IMR-90 (cell line): ENCODE measurements around the gene ALDH3A2. TPM values are rescaled to one million over a fixed set of nuclear protein-coding genes. Genes with fewer than 3 reads are reported as not detected.

Source experiments
- ATAC-seq: fragments of 200-7000 bp; cut with Tn5 transposase; 2 replicates; pipeline ENCODE4 v1.9.1; 2020; ENCODE audit warnings: low read depth, mild to moderate bottlenecking, moderate library complexity
- BruUV-seq: library from RNA; stranded (reverse); fragments of 400-500 nt; replicated peaks from 2 replicates; lab custom pipeline; 2021; lab: Mats Ljungman, UMichigan
- CTCF ChIA-PET: fragments of 300-600 bp; formaldehyde crosslinking; extraction: SDS; loops from one replicate; lab custom pipeline; 2021; ENCODE audit warnings: antibody characterized with exemption; lab: Yijun Ruan, JAX
- POLR2A ChIA-PET: fragments of 300-600 bp; sonication (Branson Sonifier 250); formaldehyde crosslinking; loops from one replicate; lab custom pipeline; 2022; ENCODE audit warnings: antibody characterized with exemption; ENCODE audit not compliant: unreplicated experiment; lab: Charles Lee
- DNase-seq: peaks from one replicate; pipeline ENCODE4 v3.0.0; 2013
- H2AFZ ChIP-seq: replicated peaks from 2 replicates; pipeline ENCODE3; 2013; ENCODE audit warnings: low read length, mild to moderate bottlenecking; ENCODE audit not compliant: poor library complexity
- H2AK5ac ChIP-seq: 2 replicates; pipeline ENCODE4 v1.6.1; 2013; ENCODE audit warnings: low read depth, low read length, inconsistent platforms
- H2AK9ac ChIP-seq: replicated peaks from 2 replicates; pipeline ENCODE3; 2013; ENCODE audit warnings: mild to moderate bottlenecking, low read depth, low read length, moderate library complexity; ENCODE audit not compliant: poor library complexity
- H2BK120ac ChIP-seq: 2 replicates; pipeline ENCODE4 v1.6.1; 2013; ENCODE audit warnings: low read depth, low read length, inconsistent platforms
- H2BK15ac ChIP-seq: 3 replicates; pipeline ENCODE4 v1.6.1; 2013; ENCODE audit warnings: low read depth, low read length, inconsistent platforms
- H2BK20ac ChIP-seq: 2 replicates; pipeline ENCODE4 v1.6.1; 2013; ENCODE audit warnings: low read depth, mild to moderate bottlenecking, inconsistent platforms, low read length, moderate library complexity
- H2BK5ac ChIP-seq: 2 replicates; pipeline ENCODE4 v1.6.1; 2013; ENCODE audit warnings: mild to moderate bottlenecking, low read depth, low read length, inconsistent platforms; ENCODE audit not compliant: poor library complexity, severe bottlenecking
- H3K14ac ChIP-seq: replicated peaks from 2 replicates; pipeline ENCODE4 v1.6.1; 2013; ENCODE audit warnings: low read depth, low read length, inconsistent platforms
- H3K18ac ChIP-seq: 2 replicates; pipeline ENCODE4 v1.6.1; 2013; ENCODE audit warnings: low read depth, low read length, control low read depth
- H3K23ac ChIP-seq: 2 replicates; pipeline ENCODE4 v1.6.1; 2013; ENCODE audit warnings: low read depth, low read length, inconsistent platforms
- H3K27ac ChIP-seq: 2 replicates; pipeline ENCODE4 v1.5.1; 2013; ENCODE audit warnings: mild to moderate bottlenecking, control low read depth, low read length; ENCODE audit not compliant: insufficient read depth
- H3K27me3 ChIP-seq: 2 replicates; pipeline ENCODE4 v1.6.1; 2013; ENCODE audit warnings: low read length; ENCODE audit not compliant: control insufficient read depth, insufficient read depth
- H3K36me3 ChIP-seq: 2 replicates; pipeline ENCODE4 v1.6.1; 2013; ENCODE audit warnings: low read length, mixed read lengths; ENCODE audit not compliant: control insufficient read depth, insufficient read depth
- H3K4ac ChIP-seq: 2 replicates; pipeline ENCODE4 v1.6.1; 2013; ENCODE audit warnings: low read depth, low read length, inconsistent platforms
- H3K4me1 ChIP-seq: 2 replicates; pipeline ENCODE4 v1.6.1; 2013; ENCODE audit warnings: low read length, mixed read lengths; ENCODE audit not compliant: control insufficient read depth, insufficient read depth
- H3K4me2 ChIP-seq: 2 replicates; pipeline ENCODE4 v1.6.1; 2013; ENCODE audit warnings: low read depth, mild to moderate bottlenecking, control low read depth, low read length, moderate library complexity
- H3K4me3 ChIP-seq: 2 replicates; pipeline ENCODE4 v1.5.1; 2013; ENCODE audit warnings: low read depth, mild to moderate bottlenecking, control low read depth, low read length, moderate library complexity; ENCODE audit not compliant: insufficient read depth
- H3K56ac ChIP-seq: 2 replicates; pipeline ENCODE4 v1.6.1; 2013; ENCODE audit warnings: low read length, inconsistent platforms; ENCODE audit not compliant: insufficient read depth; ENCODE audit errors: extremely low read depth
- H3K79me1 ChIP-seq, 2 experiments: 2 replicates each; pipeline ENCODE4 v1.6.1; 2013; ENCODE audit warnings: low read length in 2 of 2, inconsistent platforms in 1 of 2, low read depth in 1 of 2
- H3K9ac ChIP-seq: 2 replicates; pipeline ENCODE4 v1.6.1; 2013; ENCODE audit warnings: low read depth, low read length, control low read depth
- H3K9me1 ChIP-seq: 2 replicates; pipeline ENCODE4 v1.6.1; 2013; ENCODE audit warnings: low read length, inconsistent platforms; ENCODE audit not compliant: insufficient read depth
- H3K9me3 ChIP-seq: 2 replicates; pipeline ENCODE4 v1.6.1; 2013; ENCODE audit warnings: low read length; ENCODE audit not compliant: control insufficient read depth, insufficient read depth
- H4K20me1 ChIP-seq: 2 replicates; pipeline ENCODE4 v1.6.1; 2013; ENCODE audit warnings: low read length, inconsistent platforms; ENCODE audit not compliant: insufficient read depth
- H4K5ac ChIP-seq: 2 replicates; pipeline ENCODE4 v1.6.1; 2013; ENCODE audit warnings: mild to moderate bottlenecking, low read depth, low read length, control low read depth
- H4K8ac ChIP-seq, 2 experiments: 2 replicates each; pipeline ENCODE4 v1.6.1; 2013; ENCODE audit warnings: low read depth in 2 of 2, low read length in 2 of 2, control low read depth in 1 of 2, inconsistent platforms in 1 of 2
- H4K91ac ChIP-seq: 2 replicates; pipeline ENCODE4 v1.6.1; 2013; ENCODE audit warnings: low read depth, low read length, inconsistent platforms; ENCODE audit not compliant: insufficient read depth
- BHLHE40 ChIP-seq: fragments of 150-350 bp; IDR thresholded peaks from 2 replicates; pipeline ENCODE4 v1.6.1; 2016; ENCODE audit warnings: mild to moderate bottlenecking, low read depth, low read length
- CEBPB ChIP-seq: IDR thresholded peaks from 2 replicates; pipeline ENCODE4 v1.6.1; 2012; ENCODE audit warnings: low read depth, low read length, improper control_type of control experiment
- CTCF ChIP-seq: conservative IDR thresholded peaks from 2 replicates; pipeline ENCODE4 v1.5.1; 2012; ENCODE audit warnings: mild to moderate bottlenecking, low read depth, low read length, improper control_type of control experiment
- ELK1 ChIP-seq: fragments of 150-350 bp; IDR thresholded peaks from 2 replicates; pipeline ENCODE4 v1.6.1; 2016; ENCODE audit warnings: low read depth, mild to moderate bottlenecking, low read length, moderate library complexity, borderline replicate concordance
- FOS ChIP-seq: fragments of 150-350 bp; IDR thresholded peaks from 2 replicates; pipeline ENCODE4 v1.6.1; 2016; ENCODE audit warnings: low read depth, low read length
- MAFK ChIP-seq: IDR thresholded peaks from 2 replicates; pipeline ENCODE4 v1.6.1; 2012; ENCODE audit warnings: low read depth, low read length, improper control_type of control experiment
- MAZ ChIP-seq: IDR thresholded peaks from 2 replicates; pipeline ENCODE4 v1.6.1; 2012; ENCODE audit warnings: low read depth, mild to moderate bottlenecking, low read length, improper control_type of control experiment, moderate library complexity, borderline replicate concordance
- POLR2A ChIP-seq: IDR thresholded peaks from 2 replicates; pipeline ENCODE4 v1.6.1; 2012; ENCODE audit warnings: mild to moderate bottlenecking, low read depth, low read length
- RAD21 ChIP-seq: IDR thresholded peaks from 2 replicates; pipeline ENCODE4 v1.6.1; 2012; ENCODE audit warnings: low read length, improper control_type of control experiment
- RCOR1 ChIP-seq: IDR thresholded peaks from 2 replicates; pipeline ENCODE4 v1.6.1; 2012; ENCODE audit warnings: mild to moderate bottlenecking, low read length, improper control_type of control experiment; ENCODE audit not compliant: insufficient replicate concordance
- SMC3 ChIP-seq: fragments of 150-350 bp; IDR thresholded peaks from 2 replicates; pipeline ENCODE4 v1.6.1; 2016; ENCODE audit warnings: low read depth, mild to moderate bottlenecking, antibody characterized with exemption, low read length, moderate library complexity
- WGBS, 2 experiments: methylation state at CpG; one replicate each; pipeline versions ENCODE4 v1.1.5 to v1.1.7; 2013; ENCODE audit warnings: missing lambda C conversion rate in 2 of 2; ENCODE audit not compliant: insufficient read length in 1 of 2; ENCODE audit errors: extremely low coverage in 2 of 2; 5-methylcytosine and 5-hydroxymethylcytosine counted together
- dilution Hi-C: fragments of 300-500 bp; cut with HindIII; formaldehyde crosslinking; loops from one replicate; pipeline ENCODE4 v1.14.3; 2018; ENCODE audit warnings: low sequenced_read_pairs; ENCODE audit not compliant: unreplicated experiment
- in situ Hi-C: fragments of 300-500 bp; cut with MboI; formaldehyde crosslinking; loops from 3 replicates; pipeline ENCODE4 v1.14.3; 2019; ENCODE audit warnings: low sequenced_read_pairs, inconsistent platforms, mixed read lengths
- intact Hi-C: fragments of 100-400 bp; cut with micrococcal nuclease; formaldehyde crosslinking; loops from 2 replicates; pipeline ENCODE4 v1.10.0; 2022
- polyA plus RNA-seq, 3 experiments: library from polyadenylated mRNA; depleted of rRNA; stranded (reverse); fragments of >200 nt; gene quantifications; 2 replicates each; pipeline ENCODE4 v1.2.3, GENCODE V29; 2012; ENCODE audit warnings: low replicate concordance in 1 of 3
- total RNA-seq: library from RNA; depleted of rRNA; stranded (reverse); fragments of >200 nt; gene quantifications from 2 replicates; pipeline ENCODE4 v1.2.3, GENCODE V29; 2012

Gene ALDH3A2
- total and polyA plus RNA-seq, 2 of the 4 experiments (the other 2 are of a cell fraction) = 4.0 to 7.9 TPM

- TF ChIP-seq SMC3 = no peak
Measured at GRCh38 chr17:19714542-19715411, 66.2 kb downstream of the ALDH3A2 start (continued).

GRCh38 chr17:19716108-19717030, 67.8 kb downstream of the ALDH3A2 start, which contains the start of gene SLC47A2:
Gene SLC47A2, minus strand, starts transcription at chr17:19716584. Its CDS starts 29 bp downstream, at chr17:19716555.
- no peak within 1 kb of the TSS for H2AK9ac ChIP-seq
- no peak within 1 kb of the TSS for H2AK5ac ChIP-seq
- no peak within 1 kb of the TSS for H4K91ac ChIP-seq
- no peaks in the 10 kb centered on the region for H3K36me3 ChIP-seq
- no peaks in the 10 kb centered on the region for H4K20me1 ChIP-seq
- BruUV-seq = no TSS peak
- H4K8ac ChIP-seq = no peak within 1 kb of the TSS
- no peak within 1 kb of the TSS for H2AFZ ChIP-seq
- no peaks in the 10 kb centered on the region for H3K4me1 ChIP-seq
- no peaks in the 10 kb centered on the region for H3K9me1 ChIP-seq
- WGBS, 2 experiments = 50% methylated on average over 7 of the region's 13 CpGs; no CpG with 5 or more reads in 1 of the 2 experiments
- dilution Hi-C loops = no loop called here
- peaks cover 22% of the 10 kb centered on the region; the same call in 1 of the 2 replicates for H3K27me3 ChIP-seq
- CTCF ChIA-PET = interaction anchor here (0.9 kb wide), 1 partner anchor 138 kb away, joined by 3 read pairs; no protein-coding TSS in a partner anchor
- H3K4me3 ChIP-seq = no peak within 1 kb of the TSS
- no peak within 1 kb of the TSS for H3K14ac ChIP-seq
- POLR2A ChIA-PET = no interaction called here
- H3K23ac ChIP-seq = no peak within 1 kb of the TSS
- no peak within 1 kb of the TSS for H4K5ac ChIP-seq
- in situ Hi-C loops = no loop called here
- H3K9me3 ChIP-seq = no peaks in the 10 kb centered on the region
- H2BK20ac ChIP-seq = no peak within 1 kb of the TSS
- H2BK15ac ChIP-seq = no peak within 1 kb of the TSS
- H3K18ac ChIP-seq = no peak within 1 kb of the TSS
- intact Hi-C loops = no loop called here
- DNase-seq (no peak), ATAC-seq (no peak)
- H2BK5ac ChIP-seq = no peak within 1 kb of the TSS
- H3K4me2 ChIP-seq = no peak within 1 kb of the TSS
- H2BK120ac ChIP-seq = no peak within 1 kb of the TSS
- H3K4ac ChIP-seq = no peak within 1 kb of the TSS
- H3K9ac ChIP-seq = no peak within 1 kb of the TSS
- no peaks in the 10 kb centered on the region for H3K79me1 ChIP-seq
- no peak within 1 kb of the TSS for H3K56ac ChIP-seq
- no peak within 1 kb of the TSS for H3K27ac ChIP-seq
- no peak for TF ChIP-seq RCOR1
- no peak for TF ChIP-seq CTCF
- TF ChIP-seq FOS = no peak
- no peak for TF ChIP-seq SMC3
- no peak for TF ChIP-seq MAZ
- TF ChIP-seq POLR2A = no peak
- TF ChIP-seq RAD21 = no peak
- TF ChIP-seq MAFK = no peak
- no peak for TF ChIP-seq CEBPB
- no peak for TF ChIP-seq ELK1
- no peak for TF ChIP-seq BHLHE40
